Fibroblast of mammary gland (primary cell): Measurements from ENCODE around the gene C19orf12.

ENCODE experiments used
- DNase-seq: peaks from one replicate; pipeline ENCODE4 v3.0.0-alpha.2; 2010; ENCODE audit warnings: low read depth
- H3K4me3 ChIP-seq: 2 replicates; pipeline ENCODE4 v1.5.1; 2011; ENCODE audit warnings: low read depth, mild to moderate bottlenecking, low read length, moderate library complexity; ENCODE audit not compliant: control insufficient read depth
- TF ChIP-seq, protein P1 (sequence below): conservative IDR thresholded peaks from 2 replicates; pipeline ENCODE4 v1.5.1; 2011; ENCODE audit warnings: low read depth, low read length, inconsistent platforms; ENCODE audit not compliant: control insufficient read depth, insufficient read depth

Gene C19orf12

DNA sequence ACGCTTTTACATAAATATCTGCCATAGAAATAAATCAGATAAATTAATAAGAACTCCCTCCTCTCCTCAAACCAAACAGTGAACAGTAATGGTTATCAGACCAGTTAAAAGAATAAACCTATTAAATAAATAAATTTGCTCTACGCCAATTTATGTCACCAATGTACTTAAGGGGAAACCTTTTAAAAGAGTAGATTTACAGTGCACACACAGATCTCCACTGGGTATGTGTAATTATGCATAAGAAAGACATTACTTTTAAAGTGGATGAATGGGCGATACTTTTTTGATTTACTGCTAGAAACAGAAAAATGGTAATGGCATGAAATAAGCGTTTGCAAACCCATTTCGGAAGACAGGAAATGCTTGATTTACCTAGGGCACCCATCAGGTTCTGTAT, 34.9 kb upstream of the C19orf12 start:
- TF ChIP-seq, protein P1, sequence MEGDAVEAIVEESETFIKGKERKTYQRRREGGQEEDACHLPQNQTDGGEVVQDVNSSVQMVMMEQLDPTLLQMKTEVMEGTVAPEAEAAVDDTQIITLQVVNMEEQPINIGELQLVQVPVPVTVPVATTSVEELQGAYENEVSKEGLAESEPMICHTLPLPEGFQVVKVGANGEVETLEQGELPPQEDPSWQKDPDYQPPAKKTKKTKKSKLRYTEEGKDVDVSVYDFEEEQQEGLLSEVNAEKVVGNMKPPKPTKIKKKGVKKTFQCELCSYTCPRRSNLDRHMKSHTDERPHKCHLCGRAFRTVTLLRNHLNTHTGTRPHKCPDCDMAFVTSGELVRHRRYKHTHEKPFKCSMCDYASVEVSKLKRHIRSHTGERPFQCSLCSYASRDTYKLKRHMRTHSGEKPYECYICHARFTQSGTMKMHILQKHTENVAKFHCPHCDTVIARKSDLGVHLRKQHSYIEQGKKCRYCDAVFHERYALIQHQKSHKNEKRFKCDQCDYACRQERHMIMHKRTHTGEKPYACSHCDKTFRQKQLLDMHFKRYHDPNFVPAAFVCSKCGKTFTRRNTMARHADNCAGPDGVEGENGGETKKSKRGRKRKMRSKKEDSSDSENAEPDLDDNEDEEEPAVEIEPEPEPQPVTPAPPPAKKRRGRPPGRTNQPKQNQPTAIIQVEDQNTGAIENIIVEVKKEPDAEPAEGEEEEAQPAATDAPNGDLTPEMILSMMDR, result no peak
- DNase-seq, result no peak
- no peak overlapping the region for H3K4me3 ChIP-seq

DNA sequence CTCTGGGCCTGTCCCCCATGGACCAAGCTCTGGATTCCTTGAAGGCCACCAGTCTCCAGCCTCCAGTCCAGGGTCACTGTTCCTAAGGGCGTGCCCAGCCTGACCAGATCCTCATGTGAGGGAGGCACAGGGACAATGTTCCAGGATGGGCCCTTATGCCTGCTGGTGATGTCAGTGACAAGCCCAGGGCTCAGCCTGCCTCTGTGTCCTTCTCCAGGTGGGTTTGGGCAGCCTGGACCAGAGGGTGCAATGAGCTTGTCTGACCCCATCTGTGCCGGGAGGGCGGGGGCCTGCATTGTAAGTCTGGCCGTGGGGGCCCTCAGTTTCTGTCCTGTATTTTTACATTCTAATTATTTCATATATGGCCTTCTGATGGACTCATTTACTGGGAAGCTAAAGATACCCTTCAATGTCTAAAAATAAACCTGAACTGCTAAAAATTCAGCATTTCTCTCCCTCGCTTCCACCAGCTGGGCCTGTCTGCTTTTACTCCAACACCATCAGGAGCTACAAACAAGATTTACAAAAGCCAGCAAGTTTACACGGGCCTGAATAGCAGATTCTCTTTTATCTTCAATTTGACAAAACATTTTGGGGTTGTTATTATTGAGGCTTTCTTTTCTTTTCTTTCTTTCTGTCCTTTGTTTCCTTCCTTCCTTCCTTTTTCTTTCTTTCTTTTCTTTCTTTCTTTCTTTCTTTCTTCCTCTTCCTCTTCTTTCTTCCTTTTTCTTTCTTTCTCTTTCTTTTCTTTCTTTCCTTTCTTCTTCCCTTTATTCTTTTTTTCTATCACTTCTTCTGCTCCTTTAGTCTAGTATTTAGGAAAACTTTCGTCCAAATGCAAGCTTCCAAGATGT, 34.2 kb upstream of the C19orf12 start:
- TF ChIP-seq, protein P1, result no peak

DNA sequence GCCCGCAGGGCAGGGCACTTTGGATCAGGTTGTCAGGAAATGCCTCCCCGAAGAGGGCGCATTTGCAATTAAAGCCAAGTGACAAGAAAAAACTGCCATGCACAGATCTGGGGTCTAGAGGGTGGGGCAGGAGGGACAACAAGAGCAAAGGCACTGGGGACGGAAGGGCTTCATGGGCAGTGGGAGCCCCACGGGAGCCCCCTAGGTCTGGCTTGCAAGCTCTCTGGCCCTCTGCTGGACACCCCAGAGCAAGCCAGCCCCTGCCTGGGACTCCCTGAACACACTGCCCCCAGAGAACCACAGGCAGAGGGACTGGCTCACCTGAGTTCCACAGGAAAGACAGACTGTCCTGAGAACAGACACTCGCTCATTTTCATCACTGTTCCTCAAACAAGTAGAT, 30.2 kb upstream of the C19orf12 start:
- H3K4me3 ChIP-seq, result no peak overlapping the region
- DNase-seq, result no peak
- TF ChIP-seq, protein P1, result peak; percentile 7

More for the DNA sequence above, 34.2 kb upstream of the C19orf12 start:
- H3K4me3 ChIP-seq, result no peak overlapping the region
- no peak for DNase-seq

DNA sequence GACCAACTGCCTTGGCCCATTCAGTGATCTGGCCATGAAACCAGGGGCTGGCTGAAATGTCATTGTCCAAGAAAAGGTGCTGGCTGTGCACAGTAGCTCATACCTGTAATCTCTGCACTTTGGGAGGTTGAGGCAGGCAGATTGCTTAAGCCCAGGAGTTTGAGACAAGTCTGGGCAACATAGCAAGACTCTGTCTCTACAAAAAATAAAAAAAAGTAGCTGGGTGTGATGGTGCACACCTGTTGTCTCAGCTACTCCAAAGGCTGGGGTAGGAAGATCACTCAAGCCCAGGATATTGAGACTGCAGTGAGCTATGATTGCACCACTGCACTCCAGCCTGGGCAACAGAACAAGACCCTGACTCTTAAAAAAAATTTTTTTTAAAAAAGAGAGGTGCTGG, 28.6 kb upstream of the C19orf12 start:
- TF ChIP-seq, protein P1, result no peak
- H3K4me3 ChIP-seq, result no peak overlapping the region
- DNase-seq, result no peak

- DNase-seq, result no peak
- no peak overlapping the region for H3K4me3 ChIP-seq
- TF ChIP-seq, protein P1, result no peak
Observed at GRCh38 chr19:29741776-29742175, 26.7 kb upstream of the C19orf12 start.

- TF ChIP-seq, protein P1, result no peak
- H3K4me3 ChIP-seq, result no peak overlapping the region
- DNase-seq, result no peak
Observed at GRCh38 chr19:29741226-29741625, 26.2 kb upstream of the C19orf12 start.
